ENCODE results near the gene HSDL2.

DNA sequence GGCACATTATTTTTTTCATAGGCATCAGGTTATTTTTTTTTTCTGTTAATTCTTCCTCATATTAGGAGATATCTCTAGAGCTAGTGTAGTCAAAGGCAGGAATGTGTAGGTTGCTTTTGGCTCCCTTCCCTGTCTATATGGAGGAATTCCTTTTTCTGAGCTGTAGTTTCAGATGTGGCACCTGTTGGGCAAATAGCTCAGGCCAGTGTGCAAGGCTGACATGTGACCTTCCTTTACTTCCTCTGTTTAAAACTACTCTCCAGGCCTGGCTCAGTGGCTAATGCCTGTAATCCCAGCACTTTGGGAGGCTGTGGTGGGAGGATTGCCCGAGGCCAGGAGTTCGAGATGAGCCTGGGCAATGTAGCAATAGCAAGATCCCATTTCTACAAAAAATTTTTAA lies 66.2 kb downstream of the HSDL2 start:
- TF ChIP-seq POLR2A (IDR thresholded peaks at IDR 0.05) = no peak
- TF ChIP-seq, protein P1, sequence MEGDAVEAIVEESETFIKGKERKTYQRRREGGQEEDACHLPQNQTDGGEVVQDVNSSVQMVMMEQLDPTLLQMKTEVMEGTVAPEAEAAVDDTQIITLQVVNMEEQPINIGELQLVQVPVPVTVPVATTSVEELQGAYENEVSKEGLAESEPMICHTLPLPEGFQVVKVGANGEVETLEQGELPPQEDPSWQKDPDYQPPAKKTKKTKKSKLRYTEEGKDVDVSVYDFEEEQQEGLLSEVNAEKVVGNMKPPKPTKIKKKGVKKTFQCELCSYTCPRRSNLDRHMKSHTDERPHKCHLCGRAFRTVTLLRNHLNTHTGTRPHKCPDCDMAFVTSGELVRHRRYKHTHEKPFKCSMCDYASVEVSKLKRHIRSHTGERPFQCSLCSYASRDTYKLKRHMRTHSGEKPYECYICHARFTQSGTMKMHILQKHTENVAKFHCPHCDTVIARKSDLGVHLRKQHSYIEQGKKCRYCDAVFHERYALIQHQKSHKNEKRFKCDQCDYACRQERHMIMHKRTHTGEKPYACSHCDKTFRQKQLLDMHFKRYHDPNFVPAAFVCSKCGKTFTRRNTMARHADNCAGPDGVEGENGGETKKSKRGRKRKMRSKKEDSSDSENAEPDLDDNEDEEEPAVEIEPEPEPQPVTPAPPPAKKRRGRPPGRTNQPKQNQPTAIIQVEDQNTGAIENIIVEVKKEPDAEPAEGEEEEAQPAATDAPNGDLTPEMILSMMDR (IDR thresholded peaks at IDR 0.05) = no peak
